ENCODE measurements around the gene RAB31. TPM values are rescaled to one million over a fixed set of nuclear protein-coding genes. Genes with fewer than 3 reads are reported as not detected.

The RAB31 gene
- total RNA-seq, 1 donor from 2014 or later, result 18.9 TPM

DNA sequence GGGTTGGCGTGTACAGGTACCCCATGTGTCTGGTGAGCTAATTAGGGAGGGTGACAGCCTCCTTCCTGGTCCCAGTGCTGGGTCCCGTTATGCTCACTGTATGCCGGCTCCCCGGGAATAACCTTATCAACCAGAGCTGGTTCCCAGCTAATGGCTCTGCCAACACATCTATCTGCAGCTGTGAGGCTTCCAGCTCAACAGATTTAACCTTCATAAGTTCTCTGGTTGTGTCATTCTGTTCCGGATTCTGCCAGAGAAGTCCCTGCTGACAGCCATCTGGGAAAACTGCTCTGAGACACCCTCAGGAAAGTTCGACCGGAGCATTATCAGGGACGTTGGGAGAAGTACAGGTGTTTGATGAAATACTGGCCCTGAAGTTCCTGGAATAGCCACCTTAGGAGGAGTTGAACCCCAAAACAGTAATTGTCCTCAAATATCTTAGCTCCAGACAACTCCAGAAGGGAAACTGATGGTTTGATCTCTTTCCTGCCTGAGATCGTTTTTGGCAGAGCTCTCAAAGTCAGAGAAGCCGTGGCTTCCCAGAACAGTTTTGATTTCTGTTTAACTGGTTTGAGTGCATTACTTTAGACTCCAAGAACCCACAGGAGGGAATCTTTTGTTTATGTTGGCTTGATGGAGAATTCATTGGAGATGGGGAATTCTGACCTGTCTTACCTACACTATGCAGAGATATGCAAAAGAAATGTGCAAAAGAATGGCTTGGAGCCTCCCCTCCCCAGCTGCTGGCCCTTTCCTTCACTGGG, 138.2 kb downstream of the RAB31 start:
- no peaks in the 10 kb centered on the region for H3K27me3 Mint-ChIP-seq (ENCODE audit: low read depth)
- no peak overlapping the region for H3K4me3 Mint-ChIP-seq
- TF ChIP-seq, protein P1, sequence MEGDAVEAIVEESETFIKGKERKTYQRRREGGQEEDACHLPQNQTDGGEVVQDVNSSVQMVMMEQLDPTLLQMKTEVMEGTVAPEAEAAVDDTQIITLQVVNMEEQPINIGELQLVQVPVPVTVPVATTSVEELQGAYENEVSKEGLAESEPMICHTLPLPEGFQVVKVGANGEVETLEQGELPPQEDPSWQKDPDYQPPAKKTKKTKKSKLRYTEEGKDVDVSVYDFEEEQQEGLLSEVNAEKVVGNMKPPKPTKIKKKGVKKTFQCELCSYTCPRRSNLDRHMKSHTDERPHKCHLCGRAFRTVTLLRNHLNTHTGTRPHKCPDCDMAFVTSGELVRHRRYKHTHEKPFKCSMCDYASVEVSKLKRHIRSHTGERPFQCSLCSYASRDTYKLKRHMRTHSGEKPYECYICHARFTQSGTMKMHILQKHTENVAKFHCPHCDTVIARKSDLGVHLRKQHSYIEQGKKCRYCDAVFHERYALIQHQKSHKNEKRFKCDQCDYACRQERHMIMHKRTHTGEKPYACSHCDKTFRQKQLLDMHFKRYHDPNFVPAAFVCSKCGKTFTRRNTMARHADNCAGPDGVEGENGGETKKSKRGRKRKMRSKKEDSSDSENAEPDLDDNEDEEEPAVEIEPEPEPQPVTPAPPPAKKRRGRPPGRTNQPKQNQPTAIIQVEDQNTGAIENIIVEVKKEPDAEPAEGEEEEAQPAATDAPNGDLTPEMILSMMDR (conservative IDR thresholded peaks at IDR 0.05), result no peak
- no peaks in the 10 kb centered on the region for H3K36me3 Mint-ChIP-seq (ENCODE audit: low read depth)
- peaks cover 4% of the 10 kb centered on the region for H3K9me3 Mint-ChIP-seq
- no peak overlapping the region for H3K27ac Mint-ChIP-seq (ENCODE audit: unreplicated experiment)
- no peak for DNase-seq (ENCODE audit: low read depth, low spot score)
- H3K4me1 Mint-ChIP-seq, result no peaks in the 10 kb centered on the region

DNA sequence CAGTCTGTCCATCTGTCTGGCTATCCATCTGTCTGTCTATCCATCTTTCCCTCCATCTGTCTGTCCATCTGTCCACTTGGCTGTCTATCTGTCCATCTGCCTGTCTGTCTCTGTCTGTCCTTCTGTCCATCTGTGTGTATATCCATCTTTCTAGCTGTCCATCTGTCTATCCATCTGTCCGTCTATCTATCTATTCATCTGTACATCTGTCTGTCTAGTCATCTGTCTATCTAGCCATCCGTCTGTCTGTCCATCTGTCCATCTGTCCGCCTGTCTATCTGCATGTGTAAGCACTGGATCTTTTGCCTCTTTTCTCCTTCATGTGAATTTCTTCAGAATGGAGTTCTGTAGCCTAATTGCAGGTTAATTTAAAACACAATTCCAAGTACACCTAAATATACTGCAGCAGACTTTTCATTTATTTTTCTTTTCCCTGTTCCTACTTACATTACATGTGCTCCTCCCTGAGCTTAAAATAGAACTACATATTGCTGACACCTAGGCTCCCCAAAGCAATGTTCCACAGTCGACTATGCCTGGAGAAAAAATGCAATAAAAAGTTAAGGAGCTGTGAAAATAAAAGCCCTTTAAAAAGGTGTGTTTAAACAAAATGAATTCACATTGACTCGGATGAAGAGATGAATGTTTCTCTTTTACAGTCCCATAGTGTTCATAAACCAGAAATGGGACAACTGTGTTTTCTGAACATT, 140.2 kb downstream of the RAB31 start:
- no peaks in the 10 kb centered on the region for H3K4me1 Mint-ChIP-seq
- H3K9me3 Mint-ChIP-seq, result peaks cover 2% of the 10 kb centered on the region
- peaks cover 2% of the 10 kb centered on the region for H3K36me3 Mint-ChIP-seq (ENCODE audit: low read depth)
- no peaks in the 10 kb centered on the region for H3K27me3 Mint-ChIP-seq (ENCODE audit: low read depth)
- no peak for DNase-seq (ENCODE audit: low read depth, low spot score)
- no peak overlapping the region for H3K4me3 Mint-ChIP-seq
- no peak overlapping the region for H3K27ac Mint-ChIP-seq (ENCODE audit: unreplicated experiment)
- TF ChIP-seq, protein P1 (conservative IDR thresholded peaks at IDR 0.05), result no peak

DNA sequence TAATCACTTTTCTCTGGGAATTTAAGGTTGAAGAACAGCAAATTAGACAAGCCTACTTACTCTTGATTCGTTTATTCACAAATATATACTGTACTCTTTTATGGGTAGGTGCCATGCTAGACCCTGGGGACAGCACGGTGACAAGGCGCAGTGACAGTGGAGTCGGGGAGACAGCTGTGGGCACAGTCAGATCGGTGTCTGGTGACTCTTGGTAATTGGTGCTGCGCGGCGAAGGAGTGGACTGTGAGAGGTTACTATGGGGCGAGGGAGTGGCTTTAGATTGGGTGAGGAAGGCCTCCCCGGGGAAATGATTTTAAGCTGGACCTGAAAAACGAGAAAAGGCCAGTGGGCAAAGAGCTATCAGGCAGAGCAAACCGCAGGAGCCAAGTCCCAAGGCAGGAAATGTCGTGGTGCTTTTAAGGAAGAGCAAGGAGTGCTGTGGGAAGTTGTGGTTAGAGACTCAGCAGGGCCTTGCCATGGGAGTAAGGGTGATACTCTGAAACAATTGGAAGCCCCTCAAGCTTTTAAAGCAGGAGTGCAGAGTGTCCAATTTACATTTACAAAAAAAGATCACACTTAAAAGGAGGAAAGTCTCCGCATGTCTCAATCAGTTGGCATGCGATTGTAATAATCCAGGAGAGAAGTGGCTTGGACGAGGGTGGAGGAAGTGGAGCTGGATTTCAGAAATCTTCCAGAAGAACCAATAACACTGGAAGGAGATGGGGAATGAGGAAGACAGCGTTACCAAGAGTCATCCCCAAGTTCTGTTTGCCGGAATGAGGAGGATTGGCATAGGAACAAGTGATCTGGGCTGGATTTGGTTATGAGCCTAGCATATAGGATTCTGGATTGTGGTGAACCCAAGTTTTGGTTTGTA, 141.5 kb downstream of the RAB31 start:
- H3K36me3 Mint-ChIP-seq (ENCODE audit: low read depth), result peaks cover 3% of the 10 kb centered on the region
- TF ChIP-seq, protein P1 (conservative IDR thresholded peaks at IDR 0.05), result no peak
- no peak overlapping the region for H3K27ac Mint-ChIP-seq (ENCODE audit: unreplicated experiment)
- no peak for DNase-seq (ENCODE audit: low read depth, low spot score)
- H3K4me1 Mint-ChIP-seq, result no peaks in the 10 kb centered on the region
- no peak overlapping the region for H3K4me3 Mint-ChIP-seq
- H3K9me3 Mint-ChIP-seq, result peaks cover 4% of the 10 kb centered on the region
- no peaks in the 10 kb centered on the region for H3K27me3 Mint-ChIP-seq (ENCODE audit: low read depth)

DNA sequence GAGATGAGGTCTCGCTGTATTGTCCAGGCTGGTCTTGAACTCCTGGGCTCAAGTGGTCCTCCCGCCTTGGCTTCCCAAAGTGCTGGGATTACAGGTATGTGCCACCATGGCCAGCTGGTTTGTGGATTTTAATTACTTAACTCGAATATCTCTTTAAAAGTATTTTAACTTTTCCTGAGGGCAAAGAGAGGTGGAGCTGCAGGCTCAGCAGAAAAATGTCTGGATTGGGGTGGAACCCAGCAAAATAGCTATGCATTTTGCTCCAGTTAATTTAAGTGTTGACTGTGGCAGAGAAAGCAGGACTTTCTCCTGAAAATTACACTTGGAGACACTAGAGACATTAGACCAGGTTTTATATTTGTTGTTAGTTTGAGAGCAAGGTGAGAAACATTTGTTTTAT, 142.2 kb downstream of the RAB31 start:
- peaks cover 4% of the 10 kb centered on the region for H3K9me3 Mint-ChIP-seq
- TF ChIP-seq, protein P1 (conservative IDR thresholded peaks at IDR 0.05), result no peak

DNA sequence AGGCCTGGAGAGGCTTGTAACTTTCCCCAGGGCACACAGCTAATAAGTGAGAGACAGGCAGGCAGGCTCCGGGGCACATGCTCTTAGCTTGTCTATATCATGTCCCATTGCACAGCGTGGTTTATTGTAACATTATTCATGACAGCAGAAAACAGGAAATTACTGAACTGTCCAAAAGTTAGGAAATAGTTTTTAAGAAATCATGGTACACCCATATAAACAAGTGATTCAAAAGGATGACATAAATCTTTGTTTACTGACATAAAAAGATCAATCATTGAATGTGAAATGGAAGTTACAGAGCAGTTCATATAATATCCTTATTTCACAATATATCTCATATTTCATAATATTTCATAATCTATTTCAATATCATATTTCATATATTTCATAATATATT, 143.4 kb downstream of the RAB31 start:
- peaks cover 3% of the 10 kb centered on the region for H3K36me3 Mint-ChIP-seq (ENCODE audit: low read depth)

More for the DNA sequence above, 142.2 kb downstream of the RAB31 start:
- Mint-ChIP-seq H3K4me1 (no peaks in the 10 kb centered on the region), H3K36me3 (ENCODE audit: low read depth) (peaks cover 3% of the 10 kb centered on the region), H3K27me3 (ENCODE audit: low read depth) (no peaks in the 10 kb centered on the region), H3K27ac (ENCODE audit: unreplicated experiment) (no peak overlapping the region), H3K4me3 (no peak overlapping the region)
- no peak for DNase-seq (ENCODE audit: low read depth, low spot score)

More for the DNA sequence above, 143.4 kb downstream of the RAB31 start:
- TF ChIP-seq, protein P1 (conservative IDR thresholded peaks at IDR 0.05), result no peak
- peaks cover 4% of the 10 kb centered on the region for H3K9me3 Mint-ChIP-seq
- H3K27ac Mint-ChIP-seq (ENCODE audit: unreplicated experiment), result no peak overlapping the region
- H3K27me3 Mint-ChIP-seq (ENCODE audit: low read depth), result no peaks in the 10 kb centered on the region
- no peak for DNase-seq (ENCODE audit: low read depth, low spot score)
- no peaks in the 10 kb centered on the region for H3K4me1 Mint-ChIP-seq
- no peak overlapping the region for H3K4me3 Mint-ChIP-seq

Data from neural crest cell (in vitro differentiated cells).